Endothelial cell of umbilical vein (primary cell): Measurements from ENCODE around the gene GNAQ. TPM values are rescaled to one million over a fixed set of nuclear protein-coding genes. Genes with fewer than 3 reads are reported as not detected.

Experiments
- BruUV-seq: library from RNA; stranded (reverse); fragments of 400-500 nt; replicated peaks from 2 replicates; lab custom pipeline; 2021; lab: Mats Ljungman, UMichigan
- CTCF ChIA-PET: fragments of 300-600, 350-600 bp; sonication (Branson Sonifier 250); formaldehyde crosslinking; loops from one replicate; lab custom pipeline; 2021; ENCODE audit warnings: antibody characterized with exemption, inconsistent platforms; lab: Charles Lee
- POLR2A ChIA-PET: fragments of 300-600, 350-600 bp; sonication (Branson Sonifier 250); formaldehyde crosslinking; loops from one replicate; lab custom pipeline; 2021; ENCODE audit warnings: antibody characterized with exemption, inconsistent platforms; lab: Charles Lee
- DNase-seq: peaks from one replicate; pipeline ENCODE4 v3.0.0-alpha.2; 2011; ENCODE audit warnings: low read depth, low spot score
- FAIRE-seq: peaks from 2 replicates; lab custom pipeline; 2011; peaks lifted over from hg19 to GRCh38; lab: Jason Lieb, UNC
- H2AFZ ChIP-seq: 2 replicates; pipeline ENCODE4 v1.6.0; 2012; ENCODE audit warnings: low read depth, low read length, control low read depth, inconsistent platforms
- H3K27ac ChIP-seq: 2 replicates; pipeline ENCODE4 v1.5.1; 2011; ENCODE audit warnings: low read depth, mild to moderate bottlenecking, control low read depth, low read length, moderate library complexity; ENCODE audit not compliant: insufficient read depth
- H3K27me3 ChIP-seq, 2 experiments: 2 replicates each; pipeline versions ENCODE4 v1.6.0 to v1.6.1; 2011; ENCODE audit warnings: low read length in 2 of 2, mixed read lengths in 1 of 2; ENCODE audit not compliant: control insufficient read depth in 2 of 2, insufficient read depth in 2 of 2
- H3K36me3 ChIP-seq, 2 experiments: 2 replicates in 1 of 2; 3 replicates in 1 of 2; pipeline ENCODE4 v1.5.1; 2011; ENCODE audit warnings: low read length in 2 of 2, mild to moderate bottlenecking in 1 of 2, moderate library complexity in 1 of 2; ENCODE audit not compliant: control insufficient read depth in 2 of 2, insufficient read depth in 2 of 2; ENCODE audit errors: extremely low read depth in 1 of 2
- H3K4me1 ChIP-seq: 3 replicates; pipeline ENCODE4 v1.5.1; 2011; ENCODE audit warnings: mild to moderate bottlenecking, low read length; ENCODE audit not compliant: control insufficient read depth, insufficient read depth; ENCODE audit errors: extremely low read depth
- H3K4me2 ChIP-seq: 2 replicates; pipeline ENCODE4 v1.6.1; 2011; ENCODE audit warnings: low read length, control low read depth, mixed read lengths; ENCODE audit not compliant: insufficient read depth
- H3K4me3 ChIP-seq, 3 experiments: fragments of 200-600 bp in 1 of 3; sonication (generic), shearing (Covaris generic) in 1 of 3; replicated peaks in 1 of 3; 2 replicates each; pipeline ENCODE4 v1.5.1; 2011 to 2016; ENCODE audit warnings: control low read depth in 3 of 3, low read length in 3 of 3, mild to moderate bottlenecking in 2 of 3, inconsistent platforms in 1 of 3, low read depth in 1 of 3, moderate library complexity in 1 of 3; ENCODE audit not compliant: insufficient read depth in 1 of 3
- H3K79me2 ChIP-seq: 2 replicates; pipeline ENCODE4 v1.6.0; 2012; ENCODE audit warnings: low read length, inconsistent platforms; ENCODE audit not compliant: control insufficient read depth, insufficient read depth
- H3K9ac ChIP-seq: replicated peaks from 2 replicates; pipeline ENCODE3; 2011; ENCODE audit warnings: low read length, control low read depth; ENCODE audit not compliant: insufficient read depth; ENCODE audit errors: extremely low read depth
- H3K9me1 ChIP-seq: replicated peaks from 3 replicates; pipeline ENCODE4 v1.6.0; 2011; ENCODE audit warnings: mild to moderate bottlenecking, low read length; ENCODE audit not compliant: control insufficient read depth, insufficient read depth; ENCODE audit errors: extremely low read depth
- H3K9me3 ChIP-seq: replicated peaks from 2 replicates; pipeline ENCODE4 v1.5.1; 2012; ENCODE audit warnings: low read length, inconsistent platforms; ENCODE audit not compliant: control insufficient read depth, insufficient read depth
- H4K20me1 ChIP-seq: replicated peaks from 2 replicates; pipeline ENCODE3; 2011; ENCODE audit warnings: mild to moderate bottlenecking, low read length; ENCODE audit not compliant: control insufficient read depth, insufficient read depth; ENCODE audit errors: extremely low read depth
- EZH2 ChIP-seq: IDR thresholded peaks from 2 replicates; pipeline ENCODE4 v1.6.1; 2012; ENCODE audit warnings: borderline replicate concordance, low read depth, mild to moderate bottlenecking, moderate library complexity, low read length, inconsistent platforms; ENCODE audit not compliant: severe bottlenecking
- FOS ChIP-seq: IDR thresholded peaks from 2 replicates; pipeline ENCODE4 v1.6.1; 2011; ENCODE audit warnings: mild to moderate bottlenecking, low read length, moderate library complexity, borderline replicate concordance; ENCODE audit not compliant: insufficient read depth
- GATA2 ChIP-seq: IDR thresholded peaks from 2 replicates; pipeline ENCODE4 v1.7.0; 2011; ENCODE audit warnings: low read depth, mild to moderate bottlenecking, moderate library complexity, mixed read lengths, low read length; ENCODE audit not compliant: insufficient read length, insufficient read depth
- JUN ChIP-seq: IDR thresholded peaks from 2 replicates; pipeline ENCODE4 v1.6.1; 2011; ENCODE audit warnings: borderline replicate concordance, low read depth; ENCODE audit not compliant: insufficient read length, insufficient read depth
- MYC ChIP-seq: IDR thresholded peaks from one replicate; pipeline ENCODE4 v1.6.1; 2011; ENCODE audit warnings: mild to moderate bottlenecking, low read depth, low read length
- POLR2A ChIP-seq: IDR thresholded peaks from 2 replicates; pipeline ENCODE4 v1.6.1; 2012; ENCODE audit warnings: low read depth, mild to moderate bottlenecking, control low read depth, low read length
- POLR2AphosphoS5 ChIP-seq: IDR thresholded peaks from 2 replicates; pipeline ENCODE4 v1.6.1; 2012; ENCODE audit warnings: low read depth, mild to moderate bottlenecking, control low read depth, low read length, moderate library complexity; ENCODE audit not compliant: insufficient read depth
- dilution Hi-C: fragments of 300-500 bp; cut with MboI; formaldehyde crosslinking; loops from one replicate; pipeline ENCODE4 v1.15.0; 2019; ENCODE audit warnings: low sequenced_read_pairs; ENCODE audit not compliant: extremely low pct_ligation_motif_present
- intact Hi-C: fragments of 100-400 bp; cut with micrococcal nuclease; formaldehyde crosslinking; loops from one replicate; pipeline ENCODE4 v1.10.0; 2022
- polyA plus RNA-seq, 4 experiments: library from polyadenylated mRNA; depleted of rRNA in 3 of 4; stranded (reverse) in 3 of 4; unstranded in 1 of 4; fragments of >200 nt; gene quantifications; 2 replicates each; pipeline versions ENCODE4 v1.2.1 to v1.2.3, GENCODE V29; 2011 to 2012; ENCODE audit warnings: missing spikeins in 1 of 4
- total RNA-seq: library from RNA; stranded (reverse); gene quantifications from 2 replicates; pipeline ENCODE4 v1.2.3, GENCODE V29; 2021
- TF ChIP-seq, protein P1 (sequence below): IDR thresholded peaks from 2 replicates; pipeline ENCODE4 v1.6.1; 2011; ENCODE audit not compliant: insufficient read depth, insufficient read length
- TF ChIP-seq, protein P2 (sequence below), 2 donors: IDR thresholded peaks; 1 replicate in 1 of 2; 2 replicates in 1 of 2; pipeline ENCODE4 v1.5.1; 2011; ENCODE audit warnings: low read length in 2 of 2, mild to moderate bottlenecking in 2 of 2, moderate library complexity in 2 of 2, control low read depth in 1 of 2, inconsistent platforms in 1 of 2, low read depth in 1 of 2; ENCODE audit not compliant: insufficient read depth in 1 of 2; ENCODE audit errors: extremely low read depth in 1 of 2

GNAQ gene
- total and polyA plus RNA-seq, 2 donors (not counting 3 experiments of a cell fraction or from before 2014, with no cell fraction given), result 26.1 to 67.3 TPM

DNA sequence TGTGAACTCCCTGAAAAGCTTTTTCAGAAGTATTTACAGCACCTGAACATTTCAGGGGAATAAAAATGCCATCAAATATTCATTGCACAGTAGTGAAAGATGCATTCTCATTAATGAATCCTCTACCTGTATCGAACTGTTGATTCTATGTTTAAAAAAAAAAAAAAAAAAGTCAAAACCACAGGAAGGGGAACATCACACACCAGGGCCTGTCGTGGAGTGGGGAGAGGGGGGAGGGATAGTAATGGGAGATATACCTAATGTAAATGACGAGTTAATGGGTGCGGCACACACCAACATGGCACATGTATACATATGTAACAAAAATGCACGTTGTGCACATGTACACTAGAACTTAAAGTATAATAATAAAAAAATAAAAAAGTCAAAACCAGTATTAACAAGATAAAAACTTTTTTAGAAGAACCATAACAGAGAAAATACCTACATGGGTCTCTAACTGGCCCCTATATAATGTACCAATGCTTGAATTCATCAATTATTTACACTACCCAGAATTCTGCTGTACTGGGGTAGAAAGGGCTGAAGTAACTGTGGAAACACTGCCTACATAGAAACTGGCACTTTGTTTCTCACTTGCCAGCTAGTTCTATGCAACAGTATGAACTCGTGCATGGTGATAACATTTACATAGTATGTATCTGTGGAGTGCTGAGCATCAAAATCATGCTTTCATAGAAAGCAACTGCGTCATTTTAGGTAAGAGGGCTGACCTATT is 48.9 kb downstream of the GNAQ start:
- dilution Hi-C loops (no loop called here), intact Hi-C loops (no loop called here)
- no peaks in the 10 kb centered on the region for H3K27me3 ChIP-seq
- no peaks in the 10 kb centered on the region for H4K20me1 ChIP-seq
- no peak for FAIRE-seq
- TF ChIP-seq FOS (no peak), EZH2 (no peak), GATA2 (no peak), POLR2A (no peak), JUN (no peak), POLR2AphosphoS5 (no peak), MYC (no peak)
- TF ChIP-seq, protein P1, sequence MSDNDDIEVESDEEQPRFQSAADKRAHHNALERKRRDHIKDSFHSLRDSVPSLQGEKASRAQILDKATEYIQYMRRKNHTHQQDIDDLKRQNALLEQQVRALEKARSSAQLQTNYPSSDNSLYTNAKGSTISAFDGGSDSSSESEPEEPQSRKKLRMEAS, result no peak
- TF ChIP-seq, protein P2, sequence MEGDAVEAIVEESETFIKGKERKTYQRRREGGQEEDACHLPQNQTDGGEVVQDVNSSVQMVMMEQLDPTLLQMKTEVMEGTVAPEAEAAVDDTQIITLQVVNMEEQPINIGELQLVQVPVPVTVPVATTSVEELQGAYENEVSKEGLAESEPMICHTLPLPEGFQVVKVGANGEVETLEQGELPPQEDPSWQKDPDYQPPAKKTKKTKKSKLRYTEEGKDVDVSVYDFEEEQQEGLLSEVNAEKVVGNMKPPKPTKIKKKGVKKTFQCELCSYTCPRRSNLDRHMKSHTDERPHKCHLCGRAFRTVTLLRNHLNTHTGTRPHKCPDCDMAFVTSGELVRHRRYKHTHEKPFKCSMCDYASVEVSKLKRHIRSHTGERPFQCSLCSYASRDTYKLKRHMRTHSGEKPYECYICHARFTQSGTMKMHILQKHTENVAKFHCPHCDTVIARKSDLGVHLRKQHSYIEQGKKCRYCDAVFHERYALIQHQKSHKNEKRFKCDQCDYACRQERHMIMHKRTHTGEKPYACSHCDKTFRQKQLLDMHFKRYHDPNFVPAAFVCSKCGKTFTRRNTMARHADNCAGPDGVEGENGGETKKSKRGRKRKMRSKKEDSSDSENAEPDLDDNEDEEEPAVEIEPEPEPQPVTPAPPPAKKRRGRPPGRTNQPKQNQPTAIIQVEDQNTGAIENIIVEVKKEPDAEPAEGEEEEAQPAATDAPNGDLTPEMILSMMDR (IDR thresholded peaks at IDR 0.05; ENCODE audit: extremely low read depth in 1 of 2, insufficient read depth in 1 of 2, low read depth in 1 of 2, low read length in 2 of 2), result no peak
- no peak for DNase-seq
- no peak overlapping the region for H2AFZ ChIP-seq
- H3K9me1 ChIP-seq, result no peaks in the 10 kb centered on the region
- ChIA-PET POLR2A (no interaction called here), CTCF (no interaction called here)
- no TSS peak for BruUV-seq
- no peak overlapping the region for H3K9ac ChIP-seq
- no peak overlapping the region for H3K27ac ChIP-seq
- H3K4me3 ChIP-seq, result no peak overlapping the region
- peaks cover 0 to 2% of the 10 kb centered on the region in 2 experiments for H3K36me3 ChIP-seq
- peaks cover 34% of the 10 kb centered on the region for H3K4me1 ChIP-seq
- no peak overlapping the region for H3K4me2 ChIP-seq
- peaks cover 60% of the 10 kb centered on the region for H3K79me2 ChIP-seq
- H3K9me3 ChIP-seq, result no peaks in the 10 kb centered on the region
